C4-2B (cell line): ENCODE results near the gene RPS26.
"Not testable (repeated sequence)": the region's sequence is repeated elsewhere in the genome, so short reads cannot be mapped to it uniquely, and the experiment has no call there.

Source experiments
- H3K27ac ChIP-seq: fragments of 450-650 bp; 2 replicates; pipeline ENCODE4 v1.5.1; 2017
- ZFX ChIP-seq: fragments of 450-650 bp; IDR thresholded peaks from 2 replicates; pipeline ENCODE4 v1.6.1; 2017
- TF ChIP-seq, protein P1 (sequence below): fragments of 450-650 bp; conservative IDR thresholded peaks from 2 replicates; pipeline ENCODE4 v1.5.1; 2017; ENCODE audit warnings: mild to moderate bottlenecking

RPS26 gene

GRCh38 chr12:56042430-56042813 is 704 bp downstream of the RPS26 start:
- H3K27ac ChIP-seq = peak overlapping the region; percentile 95
- TF ChIP-seq ZFX = 0 out of 2 replicates have a peak, but pooled peaks have one; percentile 18

GRCh38 chr12:56042843-56043242 is 1.1 kb downstream of the RPS26 start:
- TF ChIP-seq, protein P1, sequence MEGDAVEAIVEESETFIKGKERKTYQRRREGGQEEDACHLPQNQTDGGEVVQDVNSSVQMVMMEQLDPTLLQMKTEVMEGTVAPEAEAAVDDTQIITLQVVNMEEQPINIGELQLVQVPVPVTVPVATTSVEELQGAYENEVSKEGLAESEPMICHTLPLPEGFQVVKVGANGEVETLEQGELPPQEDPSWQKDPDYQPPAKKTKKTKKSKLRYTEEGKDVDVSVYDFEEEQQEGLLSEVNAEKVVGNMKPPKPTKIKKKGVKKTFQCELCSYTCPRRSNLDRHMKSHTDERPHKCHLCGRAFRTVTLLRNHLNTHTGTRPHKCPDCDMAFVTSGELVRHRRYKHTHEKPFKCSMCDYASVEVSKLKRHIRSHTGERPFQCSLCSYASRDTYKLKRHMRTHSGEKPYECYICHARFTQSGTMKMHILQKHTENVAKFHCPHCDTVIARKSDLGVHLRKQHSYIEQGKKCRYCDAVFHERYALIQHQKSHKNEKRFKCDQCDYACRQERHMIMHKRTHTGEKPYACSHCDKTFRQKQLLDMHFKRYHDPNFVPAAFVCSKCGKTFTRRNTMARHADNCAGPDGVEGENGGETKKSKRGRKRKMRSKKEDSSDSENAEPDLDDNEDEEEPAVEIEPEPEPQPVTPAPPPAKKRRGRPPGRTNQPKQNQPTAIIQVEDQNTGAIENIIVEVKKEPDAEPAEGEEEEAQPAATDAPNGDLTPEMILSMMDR = no peak
- no peak for TF ChIP-seq ZFX
- H3K27ac ChIP-seq = peak overlapping the region; percentile 95

GRCh38 chr12:56046027-56046780 is 4.5 kb downstream of the RPS26 start:
- TF ChIP-seq, protein P1 = no peak
- TF ChIP-seq ZFX = no peak
- 0 out of 2 replicates have a peak overlapping the region, but pooled peaks have one; percentile 2 for H3K27ac ChIP-seq

DNA sequence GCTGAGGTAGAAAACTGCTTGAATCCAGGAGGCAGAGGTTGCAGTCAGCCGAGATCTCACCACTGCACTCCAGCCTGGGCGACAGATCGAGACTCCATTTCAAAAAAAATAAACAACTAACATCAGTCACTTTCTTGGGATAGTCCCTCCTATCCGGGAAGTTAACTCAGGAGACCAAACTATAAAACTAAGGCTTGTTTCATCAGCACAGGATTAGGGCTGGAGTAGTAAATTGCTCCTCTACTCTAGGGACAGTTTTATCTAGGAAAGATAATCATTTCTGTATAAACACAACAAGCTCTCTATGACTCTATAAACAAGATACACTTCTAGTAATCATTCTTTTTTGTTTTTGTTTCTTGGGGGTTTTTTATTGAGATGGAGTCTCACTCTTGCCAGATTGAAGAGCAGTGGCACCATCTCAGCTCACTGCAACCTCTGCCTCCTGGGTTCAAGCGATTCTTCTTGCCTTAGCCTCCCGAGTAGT is 11.7 kb downstream of the RPS26 start:
- no peak for TF ChIP-seq ZFX
- TF ChIP-seq, protein P1 = no peak
- H3K27ac ChIP-seq = no peak overlapping the region; the same call in 1 of the 2 replicates

- not testable (repeated sequence) for H3K27ac ChIP-seq
Observed at GRCh38 chr12:56059964-56060363, 18.2 kb downstream of the RPS26 start.

DNA sequence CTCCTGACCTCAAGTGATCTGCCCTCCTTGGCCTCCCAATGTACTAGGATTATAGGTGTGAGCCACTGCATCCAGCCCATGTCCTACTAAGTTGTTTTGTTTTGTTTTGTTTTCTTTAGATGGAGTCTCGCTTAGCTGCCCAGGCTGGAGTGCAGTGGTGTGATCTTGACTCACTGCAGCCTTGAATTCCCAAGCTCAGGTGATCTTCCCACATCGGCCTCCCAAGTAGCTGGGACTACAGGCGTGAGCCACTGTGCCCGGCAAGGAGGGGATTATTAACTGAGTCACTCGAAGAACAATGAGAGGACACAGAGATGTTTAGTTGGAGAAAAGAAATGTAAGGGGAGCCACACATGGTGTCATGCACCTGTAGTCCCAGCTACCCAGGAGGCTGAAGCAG is 20.3 kb downstream of the RPS26 start:
- TF ChIP-seq, protein P1 = no peak
- TF ChIP-seq ZFX = no peak
- H3K27ac ChIP-seq = no peak overlapping the region

GRCh38 chr12:56062996-56063395 is 21.3 kb downstream of the RPS26 start:
- no peak for TF ChIP-seq ZFX
- TF ChIP-seq, protein P1 = no peak
- no peak overlapping the region for H3K27ac ChIP-seq

DNA sequence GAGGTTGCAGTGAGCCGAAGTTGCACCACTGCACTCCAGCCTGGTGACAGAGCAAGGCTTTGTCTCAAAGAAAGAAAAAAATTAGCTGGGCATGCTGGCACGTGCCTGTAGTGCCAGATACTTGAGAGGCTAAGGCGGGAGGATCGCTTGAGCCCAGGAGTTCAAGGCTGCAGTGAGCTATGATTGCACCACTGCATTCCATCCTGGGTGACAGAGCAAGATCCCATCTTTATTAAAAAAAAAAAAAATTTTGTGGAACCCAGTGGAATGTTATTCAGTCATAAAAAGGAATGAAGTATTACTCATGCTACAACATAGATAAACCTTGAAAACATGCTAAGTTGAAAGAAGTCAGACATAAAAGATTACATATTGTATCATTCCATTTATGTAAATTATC is 29.9 kb downstream of the RPS26 start:
- no peak overlapping the region for H3K27ac ChIP-seq
- no peak for TF ChIP-seq ZFX
- TF ChIP-seq, protein P1 = no peak
